HG03060 (cell line): ENCODE data around the gene DNTT.

Source experiments
- ATAC-seq: cut with Tn5 transposase; IDR thresholded peaks from one replicate; pipeline ENCODE4 v1.9.1; 2021; ENCODE audit warnings: low read depth, moderate number of reproducible peaks; ENCODE audit not compliant: unreplicated experiment

The DNTT gene

GRCh38 chr10:96339956-96340904, 36.0 kb downstream of the DNTT start:
- peak; percentile 46 for ATAC-seq

GRCh38 chr10:96341219-96342182, 37.3 kb downstream of the DNTT start:
- ATAC-seq, result no peak

- ATAC-seq, result no peak
These were observed 38.2 kb downstream of the DNTT start for GRCh38 chr10:96342402-96342801.

- ATAC-seq, result no peak
These were observed 39.9 kb downstream of the DNTT start for GRCh38 chr10:96344178-96344577.

- ATAC-seq, result no peak
These were observed 41.0 kb downstream of the DNTT start for GRCh38 chr10:96345222-96345621.

- no peak for ATAC-seq
These were observed 42.1 kb downstream of the DNTT start for GRCh38 chr10:96346295-96346694.

- ATAC-seq, result no peak
These were observed 47.8 kb downstream of the DNTT start for GRCh38 chr10:96352027-96352426.

GRCh38 chr10:96352582-96352981, 48.3 kb downstream of the DNTT start:
- no peak for ATAC-seq

GRCh38 chr10:96357038-96357620, 52.9 kb downstream of the DNTT start:
- no peak for ATAC-seq

- no peak for ATAC-seq
These were observed 54.8 kb downstream of the DNTT start, which contains the start of gene OPALIN for GRCh38 chr10:96358851-96359540. Gene OPALIN, minus strand, starts transcription at chr10:96359002. Its CDS starts 106 bp downstream, at chr10:96358896.

- ATAC-seq, result no peak
These were observed 55.4 kb downstream of the DNTT start for GRCh38 chr10:96359616-96360015.

- ATAC-seq, result no peak
These were observed 56.1 kb downstream of the DNTT start for GRCh38 chr10:96360331-96360730.

- no peak for ATAC-seq
These were observed 56.5 kb downstream of the DNTT start for GRCh38 chr10:96360766-96361165.

GRCh38 chr10:96365571-96365970, 61.3 kb downstream of the DNTT start:
- no peak for ATAC-seq

GRCh38 chr10:96366508-96366907, 62.3 kb downstream of the DNTT start:
- no peak for ATAC-seq

- no peak for ATAC-seq
These were observed 63.2 kb downstream of the DNTT start for GRCh38 chr10:96367470-96367869.

- no peak for ATAC-seq
These were observed 64.7 kb downstream of the DNTT start for GRCh38 chr10:96368971-96369370.

- ATAC-seq, result no peak
These were observed 65.8 kb downstream of the DNTT start for GRCh38 chr10:96369890-96370583.

GRCh38 chr10:96370584-96371157, 66.4 kb downstream of the DNTT start:
- ATAC-seq, result no peak
